ENCODE results near the gene PCDHA8. TPM values are rescaled to one million over a fixed set of nuclear protein-coding genes. Genes with fewer than 3 reads are reported as not detected.

PCDHA8 gene, protein sequence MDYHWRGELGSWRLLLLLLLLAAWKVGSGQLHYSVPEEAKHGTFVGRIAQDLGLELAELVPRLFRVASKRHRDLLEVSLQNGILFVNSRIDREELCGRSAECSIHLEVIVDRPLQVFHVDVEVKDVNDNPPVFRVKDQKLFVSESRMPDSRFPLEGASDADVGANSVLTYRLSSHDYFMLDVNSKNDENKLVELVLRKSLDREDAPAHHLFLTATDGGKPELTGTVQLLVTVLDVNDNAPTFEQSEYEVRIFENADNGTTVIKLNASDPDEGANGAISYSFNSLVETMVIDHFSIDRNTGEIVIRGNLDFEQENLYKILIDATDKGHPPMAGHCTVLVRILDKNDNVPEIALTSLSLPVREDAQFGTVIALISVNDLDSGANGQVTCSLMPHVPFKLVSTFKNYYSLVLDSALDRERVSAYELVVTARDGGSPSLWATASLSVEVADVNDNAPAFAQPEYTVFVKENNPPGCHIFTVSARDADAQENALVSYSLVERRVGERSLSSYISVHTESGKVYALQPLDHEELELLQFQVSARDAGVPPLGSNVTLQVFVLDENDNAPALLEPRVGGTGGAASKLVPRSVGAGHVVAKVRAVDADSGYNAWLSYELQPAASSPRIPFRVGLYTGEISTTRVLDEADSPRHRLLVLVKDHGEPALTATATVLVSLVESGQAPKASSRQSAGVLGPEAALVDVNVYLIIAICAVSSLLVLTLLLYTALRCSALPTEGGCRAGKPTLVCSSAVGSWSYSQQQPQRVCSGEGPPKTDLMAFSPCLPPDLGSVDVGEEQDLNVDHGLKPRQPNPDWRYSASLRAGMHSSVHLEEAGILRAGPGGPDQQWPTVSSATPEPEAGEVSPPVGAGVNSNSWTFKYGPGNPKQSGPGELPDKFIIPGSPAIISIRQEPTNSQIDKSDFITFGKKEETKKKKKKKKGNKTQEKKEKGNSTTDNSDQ
- under 0.01 and 0.23 TPM in 2 replicates for total RNA-seq

DNA sequence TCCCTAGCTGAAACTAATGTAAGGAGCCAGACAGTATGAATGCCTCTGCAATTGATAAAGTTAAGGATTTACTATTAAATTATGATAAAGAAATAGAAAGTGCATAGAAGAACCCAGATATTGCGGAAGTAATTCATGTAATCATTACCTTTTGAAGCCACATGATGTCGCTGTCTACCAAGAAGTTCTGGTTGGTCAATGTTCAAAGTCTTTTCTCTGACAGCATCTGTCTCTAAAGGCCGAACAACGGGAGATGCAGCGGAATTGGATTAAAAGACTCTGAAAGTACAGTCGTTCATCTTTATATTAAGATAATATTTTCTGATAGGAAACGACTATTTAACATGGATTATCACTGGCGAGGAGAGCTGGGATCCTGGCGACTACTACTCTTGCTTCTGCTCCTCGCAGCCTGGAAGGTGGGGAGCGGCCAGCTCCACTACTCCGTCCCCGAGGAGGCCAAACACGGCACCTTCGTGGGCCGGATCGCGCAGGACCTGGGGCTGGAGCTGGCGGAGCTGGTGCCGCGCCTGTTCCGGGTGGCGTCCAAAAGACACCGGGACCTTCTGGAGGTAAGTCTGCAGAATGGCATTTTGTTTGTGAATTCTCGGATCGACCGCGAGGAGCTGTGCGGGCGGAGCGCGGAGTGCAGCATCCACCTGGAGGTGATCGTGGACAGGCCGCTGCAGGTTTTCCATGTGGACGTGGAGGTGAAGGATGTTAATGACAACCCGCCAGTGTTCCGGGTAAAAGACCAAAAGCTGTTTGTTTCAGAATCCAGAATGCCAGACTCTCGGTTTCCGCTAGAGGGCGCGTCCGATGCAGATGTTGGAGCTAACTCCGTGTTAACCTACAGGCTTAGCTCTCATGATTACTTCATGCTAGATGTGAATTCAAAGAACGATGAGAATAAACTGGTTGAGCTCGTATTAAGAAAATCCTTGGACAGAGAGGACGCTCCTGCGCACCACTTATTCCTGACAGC lies at the start of gene PCDHA8:
Gene PCDHA8 (plus strand): TSS at position 210 of the 985 bp plus-strand sequence. CDS start 135 bp downstream, at position 345.

DNA sequence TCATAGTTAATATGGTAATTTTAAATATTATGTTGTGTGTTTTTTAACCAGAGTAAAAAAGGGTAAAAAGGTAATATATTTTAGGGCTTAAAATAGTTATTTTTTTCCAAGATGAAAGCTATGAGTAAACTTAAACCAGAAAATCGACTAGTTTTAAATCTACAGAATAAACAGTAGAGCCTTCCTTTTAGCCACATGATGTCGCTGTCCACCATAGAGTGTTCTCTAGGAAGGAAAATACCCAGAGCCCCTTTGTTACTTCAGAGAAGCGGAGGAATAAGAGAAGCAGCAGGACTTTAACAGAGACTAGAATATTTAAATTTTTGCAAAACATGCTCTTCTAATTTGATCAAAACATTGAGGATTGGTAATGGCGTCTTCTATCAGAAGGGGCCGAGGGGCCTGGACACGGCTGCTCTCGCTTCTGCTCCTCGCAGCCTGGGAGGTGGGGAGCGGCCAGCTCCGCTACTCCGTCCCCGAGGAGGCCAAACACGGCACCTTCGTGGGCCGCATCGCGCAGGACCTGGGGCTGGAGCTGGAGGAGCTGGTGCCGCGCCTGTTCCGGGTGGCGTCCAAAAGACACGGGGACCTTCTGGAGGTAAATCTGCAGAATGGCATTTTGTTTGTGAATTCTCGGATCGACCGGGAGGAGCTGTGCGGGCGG lies 46.3 kb upstream of the PCDHA8 start, which contains the start of gene PCDHA2:
Gene PCDHA2 (plus strand): TSS at position 258 of the 664 bp plus-strand sequence.

DNA sequence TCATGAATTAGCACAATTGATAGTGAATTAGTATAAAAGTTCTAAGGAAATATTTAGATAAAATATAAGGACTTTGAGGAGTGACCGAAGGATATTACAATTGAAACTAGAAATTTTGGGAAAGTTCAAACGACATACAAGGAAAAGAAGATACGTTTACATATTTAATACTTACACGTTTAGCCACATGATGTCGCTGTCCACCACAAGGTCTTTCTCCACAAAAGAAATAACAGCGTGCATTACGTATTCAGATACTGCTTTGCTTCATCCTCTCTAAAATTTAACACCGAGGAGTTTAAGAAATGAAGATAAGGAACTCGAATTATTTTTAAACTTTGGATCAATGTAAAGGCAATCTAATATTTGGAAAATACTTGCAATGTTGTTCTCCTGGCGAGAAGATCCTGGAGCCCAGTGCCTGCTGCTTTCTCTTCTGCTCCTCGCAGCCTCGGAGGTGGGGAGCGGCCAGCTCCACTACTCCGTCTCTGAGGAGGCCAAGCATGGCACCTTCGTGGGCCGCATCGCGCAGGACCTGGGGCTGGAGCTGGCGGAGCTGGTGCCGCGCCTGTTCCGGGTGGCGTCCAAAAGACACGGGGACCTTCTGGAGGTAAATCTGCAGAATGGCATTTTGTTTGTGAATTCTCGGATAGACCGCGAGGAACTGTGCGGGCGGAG lies 40.0 kb upstream of the PCDHA8 start, which contains the start of gene PCDHA3:
Gene PCDHA3 (plus strand): TSS at position 242 of the 678 bp plus-strand sequence.

DNA sequence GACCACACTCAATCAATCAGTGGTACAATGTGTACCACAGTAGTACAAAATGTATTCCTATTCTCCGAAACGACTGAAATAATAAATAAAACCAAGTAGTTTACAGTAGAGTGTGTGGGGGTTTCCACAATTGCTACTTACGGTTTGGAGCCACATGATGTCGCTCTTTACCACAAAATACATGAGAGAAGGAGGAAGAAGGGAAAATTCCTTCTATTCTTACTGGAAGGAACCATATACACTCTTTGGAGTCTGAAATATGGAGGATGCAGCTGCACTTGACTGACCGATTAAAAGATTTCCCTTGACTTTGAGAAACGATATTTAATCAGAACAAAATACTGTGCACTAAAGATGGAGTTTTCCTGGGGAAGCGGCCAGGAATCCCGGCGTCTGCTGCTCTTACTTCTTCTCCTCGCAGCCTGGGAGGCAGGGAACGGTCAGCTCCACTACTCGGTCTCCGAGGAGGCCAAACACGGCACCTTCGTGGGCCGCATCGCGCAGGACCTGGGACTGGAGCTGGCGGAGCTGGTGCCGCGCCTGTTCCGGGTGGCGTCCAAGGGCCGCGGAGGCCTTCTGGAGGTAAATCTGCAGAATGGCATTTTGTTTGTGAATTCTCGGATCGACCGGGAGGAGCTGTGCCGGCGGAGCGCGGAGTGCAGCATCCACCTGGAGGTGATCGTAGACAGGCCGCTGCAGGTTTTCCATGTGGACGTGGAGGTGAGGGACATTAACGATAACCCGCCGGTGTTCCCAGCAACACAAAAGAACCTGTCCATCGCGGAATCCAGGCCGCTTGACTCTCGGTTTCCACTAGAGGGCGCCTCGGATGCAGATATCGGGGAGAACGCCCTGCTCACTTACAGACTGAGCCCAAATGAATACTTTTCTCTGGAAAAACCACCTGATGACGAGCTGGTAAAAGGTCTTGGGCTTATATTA lies 33.9 kb upstream of the PCDHA8 start, which contains the start of gene PCDHA4:
Gene PCDHA4 (plus strand): TSS at position 235 of the 942 bp plus-strand sequence.

DNA sequence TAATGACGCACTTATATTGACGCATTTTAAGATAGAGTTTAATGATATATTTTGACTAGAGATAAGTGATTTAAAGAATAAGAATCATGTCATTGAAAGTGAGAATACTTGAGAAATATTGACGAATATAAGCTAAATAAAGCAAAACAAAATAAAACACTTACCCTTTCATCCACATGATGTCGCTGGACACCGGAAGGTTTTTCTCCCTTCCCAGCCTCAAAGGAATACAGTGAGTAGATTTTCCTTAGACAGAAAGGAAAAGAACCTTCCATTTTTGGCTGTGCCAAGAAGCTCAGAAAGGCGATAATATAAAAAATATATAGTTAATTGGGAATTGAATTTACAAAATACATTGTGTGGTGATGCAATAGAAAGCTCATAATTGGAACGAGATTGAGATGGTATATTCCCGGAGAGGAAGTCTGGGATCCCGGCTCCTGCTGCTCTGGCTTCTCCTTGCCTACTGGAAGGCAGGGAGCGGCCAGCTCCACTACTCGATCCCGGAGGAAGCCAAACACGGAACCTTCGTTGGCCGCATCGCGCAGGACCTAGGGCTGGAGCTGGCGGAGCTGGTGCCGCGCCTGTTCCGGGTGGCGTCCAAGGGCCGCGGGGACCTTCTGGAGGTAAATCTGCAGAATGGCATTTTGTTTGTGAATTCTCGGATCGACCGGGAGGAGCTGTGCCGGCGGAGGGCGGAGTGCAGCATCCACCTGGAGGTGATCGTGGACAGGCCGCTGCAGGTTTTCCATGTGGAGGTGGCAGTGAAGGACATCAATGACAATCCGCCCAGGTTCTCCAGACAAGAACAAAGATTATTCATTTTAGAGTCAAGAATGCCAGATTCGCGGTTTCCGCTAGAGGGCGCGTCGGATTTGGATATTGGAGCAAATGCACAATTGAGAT lies 19.4 kb upstream of the PCDHA8 start, which contains the start of gene PCDHA5:
Gene PCDHA5 (plus strand): TSS at position 239 of the 906 bp plus-strand sequence.

DNA sequence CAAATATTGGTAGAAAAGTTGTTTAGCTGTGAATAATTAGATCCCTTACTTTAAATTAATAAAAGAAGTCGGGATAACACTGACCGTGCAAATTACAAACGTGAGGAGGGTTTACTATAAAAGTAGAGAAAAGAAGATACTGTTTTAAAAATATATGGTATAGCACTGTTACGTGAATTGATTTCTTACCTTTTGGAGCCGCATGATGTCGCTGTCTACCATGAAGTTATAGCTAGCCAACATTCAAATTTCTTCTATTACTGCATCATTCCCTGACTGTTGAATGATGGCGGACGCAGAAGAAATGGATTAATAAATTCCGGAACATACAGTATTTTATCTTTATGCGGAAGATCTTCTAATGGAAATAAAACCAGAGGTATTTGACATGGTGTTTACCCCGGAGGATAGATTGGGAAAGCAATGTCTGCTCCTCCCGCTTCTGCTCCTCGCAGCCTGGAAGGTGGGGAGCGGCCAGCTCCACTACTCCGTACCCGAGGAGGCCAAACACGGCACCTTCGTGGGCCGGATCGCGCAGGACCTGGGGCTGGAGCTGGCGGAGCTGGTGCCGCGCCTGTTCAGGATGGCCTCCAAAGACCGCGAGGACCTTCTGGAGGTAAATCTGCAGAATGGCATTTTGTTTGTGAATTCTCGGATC lies 13.2 kb upstream of the PCDHA8 start, which contains the start of gene PCDHA6:
Gene PCDHA6 (plus strand): TSS at position 257 of the 658 bp plus-strand sequence. CDS start 132 bp downstream, at position 389.

DNA sequence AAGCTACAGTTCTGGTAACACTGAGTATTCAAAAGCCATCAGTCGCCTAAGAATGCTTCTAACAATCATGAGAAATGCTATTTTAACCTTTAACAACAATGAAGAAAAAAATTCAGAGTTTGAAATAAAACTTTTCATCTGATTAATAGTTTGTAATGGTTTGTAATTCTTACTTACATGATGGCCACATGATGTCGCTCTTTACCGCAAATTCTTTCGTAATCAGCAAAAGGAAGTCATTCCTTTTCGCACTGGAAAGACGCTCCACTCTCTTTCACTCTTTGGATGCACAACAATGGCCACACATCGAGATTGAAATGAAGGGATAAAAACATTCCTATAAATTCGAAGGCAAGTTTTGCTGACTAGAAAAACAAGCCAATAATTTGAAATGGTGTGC lies 7.0 kb upstream of the PCDHA8 start, which contains the start of gene PCDHA7:
Gene PCDHA7 (plus strand): TSS at position 277 of the 400 bp plus-strand sequence. CDS start 115 bp downstream, at position 392.

DNA sequence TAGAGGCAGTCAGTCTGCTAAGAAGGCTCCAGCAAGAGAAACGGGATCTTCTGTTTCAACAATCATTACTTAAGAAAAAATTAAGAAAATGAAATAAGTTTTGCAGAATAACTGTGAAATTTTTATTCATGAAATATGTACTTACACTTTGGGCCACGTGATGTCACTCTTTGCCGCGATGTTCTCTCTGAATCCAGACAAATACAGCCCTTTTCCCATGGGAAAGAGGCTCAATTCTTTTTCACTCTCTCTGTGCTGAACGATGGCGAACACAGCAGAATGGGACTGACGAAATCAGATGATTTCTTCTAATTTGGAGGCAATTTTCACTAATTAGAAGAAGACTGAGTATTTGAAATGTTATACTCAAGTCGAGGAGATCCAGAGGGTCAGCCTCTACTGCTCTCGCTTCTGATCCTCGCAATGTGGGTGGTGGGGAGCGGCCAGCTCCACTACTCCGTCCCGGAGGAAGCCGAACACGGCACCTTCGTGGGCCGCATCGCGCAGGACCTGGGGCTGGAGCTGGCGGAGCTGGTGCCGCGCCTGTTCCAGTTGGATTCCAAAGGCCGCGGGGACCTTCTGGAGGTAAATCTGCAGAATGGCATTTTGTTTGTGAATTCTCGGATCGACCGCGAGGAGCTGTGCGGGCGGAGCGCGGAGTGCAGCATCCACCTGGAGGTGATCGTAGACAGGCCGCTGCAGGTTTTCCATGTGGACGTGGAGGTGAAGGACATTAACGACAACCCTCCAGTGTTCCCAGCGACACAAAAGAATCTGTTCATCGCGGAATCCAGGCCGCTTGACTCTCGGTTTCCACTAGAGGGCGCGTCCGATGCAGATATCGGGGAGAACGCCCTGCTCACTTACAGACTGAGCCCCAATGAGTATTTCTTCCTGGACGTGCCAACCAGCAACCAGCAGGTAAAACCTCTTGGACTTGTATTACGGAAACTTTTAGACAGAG lies 7.4 kb downstream of the PCDHA8 start, which contains the start of gene PCDHA9:
Gene PCDHA9 (plus strand): TSS at position 244 of the 964 bp plus-strand sequence. CDS start 114 bp downstream, at position 358.

DNA sequence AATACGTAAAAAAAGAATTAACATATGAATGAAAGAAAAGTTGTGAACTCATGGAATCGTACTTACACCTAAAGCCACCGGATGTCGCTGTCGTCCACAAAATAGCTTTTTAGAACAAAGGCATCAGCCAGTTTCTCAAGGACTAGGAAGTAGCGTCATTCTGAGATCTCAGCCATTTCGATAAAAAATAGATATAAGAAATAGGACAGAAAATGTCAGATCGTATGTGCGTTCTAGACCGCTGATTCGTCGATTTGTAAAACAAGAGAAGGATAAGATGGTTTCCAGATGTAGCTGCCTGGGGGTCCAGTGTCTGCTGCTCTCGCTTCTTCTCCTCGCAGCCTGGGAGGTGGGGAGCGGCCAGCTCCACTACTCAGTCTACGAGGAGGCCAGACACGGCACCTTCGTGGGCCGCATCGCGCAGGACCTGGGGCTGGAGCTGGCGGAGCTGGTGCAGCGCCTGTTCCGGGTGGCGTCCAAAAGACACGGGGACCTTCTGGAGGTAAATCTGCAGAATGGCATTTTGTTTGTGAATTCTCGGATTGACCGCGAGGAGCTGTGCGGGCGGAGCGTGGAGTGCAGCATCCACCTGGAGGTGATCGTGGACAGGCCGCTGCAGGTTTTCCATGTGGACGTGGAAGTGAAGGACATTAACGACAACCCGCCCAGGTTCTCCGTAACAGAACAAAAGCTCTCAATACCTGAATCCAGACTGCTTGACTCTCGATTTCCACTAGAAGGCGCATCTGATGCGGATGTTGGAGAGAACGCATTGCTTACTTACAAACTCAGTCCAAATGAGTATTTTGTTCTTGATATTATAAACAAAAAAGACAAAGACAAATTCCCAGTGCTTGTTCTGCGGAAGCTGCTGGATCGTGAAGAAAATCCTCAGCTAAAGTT lies 15.0 kb downstream of the PCDHA8 start, which contains the start of gene PCDHA10:
Gene PCDHA10 (plus strand): TSS at position 126 of the 903 bp plus-strand sequence. CDS start 152 bp downstream, at position 278.

DNA sequence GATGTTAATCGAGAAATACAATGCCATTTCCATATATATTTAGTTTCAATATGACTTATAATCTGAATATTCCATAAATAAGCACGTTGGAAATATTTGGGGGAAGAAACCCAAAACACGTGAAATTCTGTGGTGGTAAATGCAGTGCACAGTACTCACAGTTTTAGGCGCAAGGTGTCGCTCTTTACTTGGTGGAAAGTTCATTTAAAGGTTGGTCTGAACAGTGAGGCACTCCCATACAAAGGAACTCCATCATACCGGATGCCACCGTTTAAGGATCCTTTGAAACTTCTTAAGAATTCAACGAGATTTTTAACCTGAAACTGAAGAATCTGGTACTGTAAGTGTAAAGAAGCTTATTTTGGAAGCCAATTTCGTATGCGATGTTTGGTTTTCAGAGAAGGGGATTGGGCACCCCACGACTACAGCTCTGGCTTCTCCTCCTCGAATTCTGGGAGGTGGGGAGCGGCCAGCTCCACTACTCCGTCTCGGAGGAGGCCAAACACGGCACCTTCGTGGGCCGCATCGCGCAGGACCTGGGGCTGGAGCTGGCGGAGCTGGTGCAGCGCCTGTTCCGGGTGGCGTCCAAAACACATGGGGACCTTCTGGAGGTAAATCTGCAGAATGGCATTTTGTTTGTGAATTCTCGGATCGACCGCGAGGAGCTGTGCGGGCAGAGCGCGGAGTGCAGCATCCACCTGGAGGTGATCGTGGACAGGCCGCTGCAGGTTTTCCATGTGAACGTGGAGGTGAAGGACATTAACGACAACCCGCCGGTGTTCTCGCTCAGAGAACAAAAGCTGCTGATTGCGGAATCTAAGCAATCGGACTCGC lies 28.0 kb downstream of the PCDHA8 start, which contains the start of gene PCDHA11:
Gene PCDHA11 (plus strand): TSS at position 237 of the 834 bp plus-strand sequence. CDS start 147 bp downstream, at position 384.

DNA sequence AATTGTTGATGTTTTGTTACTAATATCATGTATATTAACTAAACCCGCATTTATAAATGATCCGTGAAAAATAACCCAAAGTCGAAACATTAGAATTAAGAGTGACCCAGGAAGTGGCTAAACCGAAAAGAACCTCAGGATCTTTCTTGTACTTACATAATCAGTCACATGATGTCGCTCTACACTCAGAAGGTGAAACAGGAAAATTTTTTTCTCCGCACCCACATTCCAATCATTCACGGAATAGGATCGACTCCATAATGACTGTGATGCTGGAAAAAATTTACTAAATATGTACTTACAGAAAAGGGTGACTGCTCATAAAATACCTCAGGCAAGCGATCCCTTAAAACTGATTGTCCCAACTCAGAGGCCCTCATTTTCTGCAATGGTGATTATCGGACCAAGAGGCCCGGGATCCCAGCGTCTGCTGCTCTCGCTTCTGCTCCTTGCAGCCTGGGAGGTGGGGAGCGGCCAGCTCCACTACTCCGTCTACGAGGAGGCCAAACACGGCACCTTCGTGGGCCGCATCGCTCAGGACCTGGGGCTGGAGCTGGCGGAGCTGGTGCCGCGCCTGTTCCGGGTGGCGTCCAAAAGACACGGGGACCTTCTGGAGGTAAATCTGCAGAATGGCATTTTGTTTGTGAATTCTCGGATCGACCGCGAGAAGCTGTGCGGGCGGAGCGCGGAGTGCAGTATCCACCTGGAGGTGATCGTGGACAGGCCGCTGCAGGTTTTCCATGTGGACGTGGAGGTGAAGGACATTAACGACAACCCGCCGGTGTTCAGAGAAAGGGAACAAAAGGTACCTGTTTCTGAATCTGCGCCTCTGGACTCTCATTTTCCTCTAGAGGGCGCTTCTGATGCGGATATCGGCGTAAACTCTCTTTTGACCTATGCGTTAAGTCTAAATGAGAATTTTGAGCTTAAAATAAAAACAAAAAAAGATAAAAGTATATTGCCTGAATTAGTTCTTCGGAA lies 34.4 kb downstream of the PCDHA8 start, which contains the start of gene PCDHA12:
Gene PCDHA12 (plus strand): TSS at position 224 of the 981 bp plus-strand sequence. CDS start 165 bp downstream, at position 389.

DNA sequence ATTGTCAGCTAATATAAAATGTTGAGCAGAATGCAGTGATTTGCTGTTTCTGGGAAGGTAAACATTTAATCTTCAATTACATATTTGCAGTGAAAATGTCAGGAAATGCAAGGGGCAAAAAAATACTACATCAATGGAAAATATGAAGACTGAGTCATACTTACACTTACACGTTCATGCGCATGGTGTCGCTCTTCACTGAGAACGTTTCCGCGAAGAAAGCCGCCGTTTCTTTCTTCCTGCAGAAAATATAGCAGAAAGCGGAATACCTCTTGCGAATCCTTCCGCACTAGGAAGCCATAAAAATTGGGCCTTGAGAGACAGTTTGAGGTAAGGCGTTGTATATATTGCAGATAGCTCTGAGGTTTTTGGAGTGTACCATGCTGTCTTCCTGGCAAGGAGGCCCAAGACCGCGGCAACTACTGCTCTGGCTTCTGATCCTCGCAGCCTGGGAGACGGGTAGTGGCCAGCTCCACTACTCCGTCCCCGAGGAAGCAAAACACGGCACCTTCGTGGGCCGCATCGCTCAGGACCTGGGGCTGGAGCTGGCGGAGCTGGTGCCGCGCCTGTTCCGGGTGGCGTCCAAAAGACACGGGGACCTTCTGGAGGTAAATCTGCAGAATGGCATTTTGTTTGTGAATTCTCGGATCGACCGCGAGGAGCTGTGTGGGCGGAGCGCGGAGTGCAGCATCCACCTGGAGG lies 41.1 kb downstream of the PCDHA8 start, which contains the start of gene PCDHA13:
Gene PCDHA13 (plus strand): TSS at position 236 of the 702 bp plus-strand sequence. CDS start 145 bp downstream, at position 381.

